Heart right ventricle (tissue), 16 donors: Measurements from ENCODE around the gene SLC22A7. TPM values are rescaled to one million over a fixed set of nuclear protein-coding genes. Genes with fewer than 3 reads are reported as not detected.

ENCODE experiments used
- ATAC-seq, 8 donors: fragments of 200-7000 bp; cut with Tn5 transposase; one replicate each; pipeline ENCODE4 v1.9.1; 2020; ENCODE audit warnings: mild to moderate bottlenecking in 8 of 8, moderate library complexity in 8 of 8, moderate number of reproducible peaks in 1 of 8
- DNase-seq, 2 donors: peaks; one replicate each; pipeline ENCODE4 v3.0.0-alpha.2; 2020
- H3K27ac ChIP-seq, 10 donors: fragments of 200-600 bp; sonication (generic) in 2 of 10; one replicate each; pipeline versions ENCODE4 v1.5.0 to v1.8.0; 2020 to 2022; ENCODE audit warnings: mild to moderate bottlenecking in 3 of 10
- H3K27me3 ChIP-seq, 7 donors: fragments of 200-600 bp; one replicate each; pipeline ENCODE4 v1.8.0; 2021 to 2022; ENCODE audit warnings: mild to moderate bottlenecking in 2 of 7
- H3K36me3 ChIP-seq, 9 donors: fragments of 200-600 bp; sonication (generic) in 1 of 9; one replicate each; pipeline versions ENCODE4 v1.5.0 to v1.8.0; 2020 to 2022; ENCODE audit warnings: mild to moderate bottlenecking in 2 of 9
- H3K4me1 ChIP-seq, 9 donors: fragments of 200-600 bp; sonication (generic) in 1 of 9; one replicate each; pipeline versions ENCODE4 v1.5.0 to v1.8.0; 2020 to 2022; ENCODE audit warnings: mild to moderate bottlenecking in 4 of 9
- H3K4me3 ChIP-seq, 10 donors: fragments of 200-600 bp; sonication (generic) in 2 of 10; one replicate each; pipeline versions ENCODE4 v1.5.0 to v1.8.0; 2020 to 2022; ENCODE audit warnings: mild to moderate bottlenecking in 7 of 10, moderate library complexity in 2 of 10
- H3K9me3 ChIP-seq, 11 donors: fragments of 200-600 bp in 10 of 11; sonication (generic) in 2 of 11; one replicate each; pipeline versions ENCODE4 v1.5.0 to v1.8.0; 2013 to 2022; ENCODE audit warnings: mild to moderate bottlenecking in 2 of 11, control low read depth in 1 of 11, moderate library complexity in 1 of 11
- CTCF ChIP-seq, 9 donors: fragments of 200-600 bp; sonication (generic) in 2 of 9; IDR thresholded peaks; one replicate each; pipeline versions ENCODE4 v1.5.0 to v1.8.0; 2021 to 2022; ENCODE audit warnings: antibody characterized with exemption in 9 of 9, mild to moderate bottlenecking in 5 of 9, moderate library complexity in 1 of 9
- WGBS, 2 donors: extraction: QIAGEN DNeasy Blood & Tissue Kit; methylation state at CpG; one replicate each; pipeline ENCODE4 v1.1.7; 2013; ENCODE audit warnings: inconsistent platforms in 1 of 2; 5-methylcytosine and 5-hydroxymethylcytosine counted together
- intact Hi-C, 10 donors: fragments of 100-400 bp; cut with DNase I; formaldehyde crosslinking; loops; one replicate each; pipeline versions ENCODE4 v1.11.1 to v1.14.2; 2022
- polyA plus RNA-seq, 2 donors: library from polyadenylated mRNA; stranded (reverse); fragments of 200-250 nt; gene quantifications; one replicate each; pipeline ENCODE4 v1.2.3, GENCODE V29; 2013
- total RNA-seq, 10 donors: library from RNA; stranded (reverse); fragmentation: NEBNext Ultra II Directional in 3 of 10; extraction: Animal tissue kit (Norgen Biotek cat#: 25700) in 3 of 10; gene quantifications; one replicate each; pipeline versions ENCODE4 v1.2.1 to v1.2.4, GENCODE V29; 2021 to 2023
- donor health status: Arrhythmogenic right ventricular cardiomyopathy.
- donor health status: ischemic (EF 13 %, LVEDD 7.1; RV severe dilation, severe dysfunction).
- donor health status: healthy with polysubstance abuse.
- donor health status: DM: no; HTN: yes; CAD: no.
- donor health status: DM: no; HTN: no; CAD: no.
- donor health status: ischemic (EF 25% LVEDD 6.9; RV normal size, moderate dysfunction).
- donor health status: ischemic (EF 25% LVEDD 5.7; RV mildly dilated, moderate dysfunction).
- donor health status: healthy.
- donor health status: DM: yes; HTN: yes; CAD: no.
- donor health status: Ischemic cardiomyopathy.
- donor health status: ischemic (EF 35%, LVEDD 5.7; RV mildly dilated, moderate dysfunction).
- donor health status: nonischemic (EF 11% LVEDD 7.7; RV severe dilation, severe dysfunction).
- donor health status: DM: yes; HTN: yes; CAD: no.
- donor health status: PGD.
- donor health status: ischemic (EF 29% LVEDD 5.4; RV normal size, mild dysfunction).
- donor health status: nonischemic (EF 23%, LVEDD 6.1; RV moderate dilation, normal function).

SLC22A7 gene
- total and polyA plus RNA-seq, 12 donors, result 0.15 to 0.37 (median 0.22) TPM; not detected in 6

DNA sequence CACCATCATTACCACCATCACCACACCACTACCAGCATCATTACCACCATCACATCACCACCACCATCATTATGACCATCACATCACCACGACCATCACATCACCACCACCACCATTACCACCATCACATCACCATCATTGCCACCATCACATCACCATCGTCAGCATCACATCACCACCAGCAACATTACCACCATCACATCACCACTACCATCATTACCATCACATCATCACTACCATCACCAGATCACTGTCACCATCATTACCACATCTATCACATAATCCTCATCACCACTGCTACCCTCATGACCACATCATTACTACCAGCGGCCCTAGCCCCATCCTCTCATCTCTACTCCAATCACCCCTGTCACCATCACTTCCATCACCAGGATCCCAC lies 3.5 kb upstream of the SLC22A7 start:
- H3K27ac ChIP-seq, result no peak overlapping the region
- WGBS, 2 donors, result 84 to 86% methylated on average over 3 of the region's 3 CpGs
- no peaks in the 10 kb centered on the region for H3K9me3 ChIP-seq
- peaks cover 0 to 20% (median 7%) of the 10 kb centered on the region in 7 donors for H3K27me3 ChIP-seq
- peaks cover 0 to 11% (median 0%) of the 10 kb centered on the region in 9 donors for H3K4me1 ChIP-seq
- DNase-seq, result no peak
- no peaks in the 10 kb centered on the region for H3K36me3 ChIP-seq
- H3K4me3 ChIP-seq, result no peak overlapping the region
- intact Hi-C loops, result no loop called here
- no peak for TF ChIP-seq CTCF (IDR thresholded peaks at IDR 0.05)
- no peak for ATAC-seq

- no peaks in the 10 kb centered on the region for H3K9me3 ChIP-seq
- no peak for DNase-seq
- H3K27ac ChIP-seq, result no peak overlapping the region
- no peaks in the 10 kb centered on the region for H3K36me3 ChIP-seq
- WGBS, 2 donors, result 90 to 97% methylated on average over 3 of the region's 3 CpGs
- peaks cover 0 to 20% (median 7%) of the 10 kb centered on the region in 7 donors for H3K27me3 ChIP-seq
- ATAC-seq, result no peak
- TF ChIP-seq CTCF (IDR thresholded peaks at IDR 0.05), result no peak
- intact Hi-C loops, result no loop called here
- H3K4me1 ChIP-seq, result peaks cover 0 to 11% (median 0%) of the 10 kb centered on the region in 9 donors
- H3K4me3 ChIP-seq, result no peak overlapping the region
Observed at GRCh38 chr6:43295456-43295855, 2.6 kb upstream of the SLC22A7 start.

GRCh38 chr6:43296780-43297497 lies 1.1 kb upstream of the SLC22A7 start:
- Histone ChIP-seq H3K27me3 (peaks cover 0 to 20% (median 7%) of the 10 kb centered on the region in 7 donors), H3K27ac (peak overlapping the region in 3 of 10 donors; percentile 15 to 68 (median 22)), H3K9me3 (no peaks in the 10 kb centered on the region), H3K36me3 (no peaks in the 10 kb centered on the region), H3K4me1 (peaks cover 0 to 11% (median 0%) of the 10 kb centered on the region in 9 donors), H3K4me3 (no peak overlapping the region)
- no peak for TF ChIP-seq CTCF (IDR thresholded peaks at IDR 0.05)
- 76 to 81% methylated on average over 5 of the region's 5 CpGs for WGBS, 2 donors
- intact Hi-C loops, result no loop called here
- ATAC-seq, result no peak
- DNase-seq, result no peak

GRCh38 chr6:43298565-43299337 lies 691 bp downstream of the SLC22A7 start:
- peaks cover 0 to 11% (median 0%) of the 10 kb centered on the region in 9 donors for H3K4me1 ChIP-seq
- no peak overlapping the region for H3K4me3 ChIP-seq
- H3K36me3 ChIP-seq, result no peaks in the 10 kb centered on the region
- intact Hi-C loops, result no loop called here
- peaks cover 0 to 20% (median 7%) of the 10 kb centered on the region in 7 donors for H3K27me3 ChIP-seq
- 73 to 82% methylated on average over 12 of the region's 12 CpGs for WGBS, 2 donors
- TF ChIP-seq CTCF (IDR thresholded peaks at IDR 0.05), result no peak
- H3K9me3 ChIP-seq, result no peaks in the 10 kb centered on the region
- no peak for DNase-seq
- ATAC-seq, result peak in 1 of 8 donors; percentile 10
- H3K27ac ChIP-seq, result peak overlapping the region in 2 of 10 donors; percentile 64 to 72
